GM21717 (cell line): Measurements from ENCODE around the gene PEX13.

ENCODE experiments used
- ATAC-seq: cut with Tn5 transposase; IDR thresholded peaks from one replicate; pipeline ENCODE4 v1.9.1; 2021; ENCODE audit warnings: mild to moderate bottlenecking, moderate library complexity; ENCODE audit not compliant: unreplicated experiment

The PEX13 gene

DNA sequence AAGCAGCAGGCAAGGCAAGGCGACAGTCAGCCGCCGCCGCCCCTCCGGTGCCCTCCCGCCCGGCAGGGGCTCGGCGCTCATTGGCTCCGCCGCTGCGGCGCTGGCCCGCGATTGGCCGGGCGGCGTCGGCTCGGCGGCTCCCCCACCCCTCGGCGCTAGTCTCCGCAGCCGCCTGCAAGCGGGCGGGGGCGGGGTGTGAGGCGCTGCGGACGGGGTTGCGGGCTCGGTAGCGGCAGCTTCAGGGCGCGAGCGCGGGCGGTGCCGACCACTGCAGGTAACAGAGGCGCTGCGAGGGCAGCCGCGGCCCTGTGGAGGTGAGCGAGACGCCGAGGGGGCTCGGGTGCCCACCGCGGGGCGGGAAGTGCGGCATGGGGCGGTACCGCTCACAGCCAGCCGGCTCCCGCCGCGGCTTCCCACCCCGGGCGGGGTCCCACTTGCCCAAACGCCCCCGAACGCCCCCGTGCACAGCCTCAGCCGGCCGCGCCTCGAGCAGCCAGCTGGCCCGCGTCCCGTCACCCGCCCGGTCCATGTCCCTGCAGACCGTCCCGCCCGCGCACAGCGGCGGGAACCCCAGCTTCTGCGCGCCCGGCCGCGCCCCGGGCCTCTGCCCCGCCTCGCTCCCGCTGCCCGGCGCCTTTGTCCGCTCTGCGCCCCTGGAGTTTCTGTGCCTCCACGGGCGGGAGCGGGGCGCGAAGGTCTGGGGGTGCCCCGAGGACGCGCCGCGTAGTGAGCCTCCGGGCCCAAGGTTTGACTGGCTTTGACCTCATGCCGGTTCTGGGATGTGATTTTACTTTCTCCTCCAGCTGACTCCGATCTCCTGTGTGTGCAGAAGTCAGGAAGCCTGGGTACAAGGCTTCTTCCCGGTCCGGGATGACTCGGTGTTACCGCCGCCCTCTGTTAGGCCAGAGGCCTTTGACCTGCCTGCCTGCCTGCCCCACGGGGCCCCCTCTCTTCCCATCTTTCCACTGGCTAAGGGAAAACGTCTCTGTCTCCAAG, 48.5 kb downstream of the PEX13 start, which contains the start of gene SANBR:
Gene SANBR, plus strand, starts transcription at position 158 of the 996 bp plus-strand sequence. CDS start 4,480 bp downstream, outside the sequence.
- ATAC-seq, result peak; percentile 94

DNA sequence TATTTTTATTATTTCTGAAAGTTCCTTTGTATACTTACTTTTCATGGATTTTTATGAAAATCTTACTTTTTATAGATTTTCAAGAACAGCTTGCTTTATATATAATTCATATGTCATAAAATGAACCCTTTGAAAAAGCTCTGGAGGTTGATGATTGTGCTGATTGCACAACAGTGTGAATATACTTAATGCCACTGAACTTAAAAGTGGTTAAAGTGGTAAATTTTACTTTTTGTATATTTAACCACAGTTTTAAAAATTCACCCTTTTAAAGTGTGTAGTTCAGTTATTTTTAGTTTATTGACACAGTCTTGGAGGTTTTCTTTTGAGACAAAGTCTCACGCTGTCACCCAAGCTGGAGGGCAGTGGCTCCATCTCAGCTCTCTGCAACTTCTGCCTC, 56.6 kb downstream of the PEX13 start:
- no peak for ATAC-seq

DNA sequence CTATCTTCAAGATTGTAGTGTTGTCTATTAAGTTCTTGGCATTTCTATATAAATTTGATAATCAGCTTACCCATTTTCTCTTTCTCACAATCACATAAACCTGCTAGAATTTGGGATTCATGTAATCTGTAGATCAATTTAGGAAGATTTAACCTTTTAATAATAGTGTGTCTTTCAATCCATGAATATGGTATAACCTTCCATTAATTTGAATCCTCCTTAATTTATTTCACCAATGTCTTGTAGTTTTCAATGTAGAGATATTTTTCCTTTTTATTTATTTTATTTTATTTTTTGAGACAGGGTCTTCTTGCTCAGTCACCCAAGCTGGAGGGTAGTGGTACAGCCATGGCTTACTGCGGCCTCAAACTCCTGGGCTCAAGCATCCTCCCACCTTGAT, 68.4 kb downstream of the PEX13 start:
- ATAC-seq, result no peak

DNA sequence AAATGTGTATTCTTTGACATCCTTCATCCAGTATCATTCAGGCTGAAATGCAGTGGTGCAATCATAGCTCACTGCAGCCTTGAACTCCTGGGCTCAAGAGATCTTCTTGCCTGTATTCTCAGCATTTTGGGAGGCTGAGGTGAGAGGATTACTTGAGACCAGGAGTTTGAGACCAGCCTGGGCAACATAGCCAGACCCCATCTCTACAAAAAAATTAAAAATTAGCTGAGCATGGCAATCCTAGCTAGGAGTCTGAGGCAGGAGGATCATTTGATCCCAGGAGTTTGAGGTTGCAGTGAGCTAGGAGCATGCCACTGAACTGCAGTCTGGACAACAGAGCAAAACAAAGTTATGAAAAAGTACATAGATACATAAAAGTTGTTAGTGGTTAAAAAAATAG, 72.3 kb downstream of the PEX13 start:
- ATAC-seq, result no peak

DNA sequence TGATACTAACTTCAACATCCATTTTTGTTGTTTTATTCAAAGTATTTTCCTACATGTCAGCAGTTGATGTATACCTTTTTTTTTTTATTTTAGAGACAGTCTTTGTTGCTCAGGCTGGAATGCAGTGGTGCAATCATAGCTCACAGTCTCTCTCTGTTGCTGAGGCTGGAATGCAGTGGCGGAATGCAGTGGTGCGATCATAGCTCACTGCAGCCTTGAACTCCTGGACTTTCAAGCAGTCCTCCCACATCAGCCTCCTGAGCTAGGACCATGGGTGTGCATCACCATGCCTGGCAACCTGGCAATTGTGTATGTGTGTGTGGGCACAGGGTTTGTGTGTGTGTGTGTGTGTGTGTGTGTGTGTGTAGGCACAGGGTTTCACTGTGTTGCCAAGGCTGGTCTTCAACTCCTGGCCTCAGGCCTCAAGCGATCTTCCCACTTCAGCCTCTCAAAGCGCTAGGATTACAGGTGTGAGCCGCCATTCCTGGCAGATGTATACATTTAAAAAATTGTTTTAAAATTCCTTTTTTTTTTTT, 72.9 kb downstream of the PEX13 start:
- no peak for ATAC-seq

DNA sequence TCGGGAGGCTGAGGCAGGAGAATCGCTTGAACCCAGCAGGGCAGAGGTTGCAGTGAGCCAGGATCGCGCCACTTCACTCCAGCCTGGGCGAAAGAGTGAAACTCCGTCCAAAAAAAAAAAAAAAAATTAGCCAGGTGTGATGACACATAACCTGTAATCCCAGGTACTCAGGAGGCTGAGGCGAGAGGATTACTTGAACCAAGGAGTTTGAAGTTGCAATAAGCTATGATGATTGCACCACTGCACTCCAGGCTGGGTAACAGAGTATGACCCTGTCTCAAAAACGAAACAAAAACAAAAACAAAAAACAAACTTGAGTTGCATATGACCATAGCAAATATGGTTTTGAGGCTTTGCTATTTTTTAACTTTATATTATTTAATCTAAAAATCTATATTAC, 74.0 kb downstream of the PEX13 start:
- ATAC-seq, result no peak

DNA sequence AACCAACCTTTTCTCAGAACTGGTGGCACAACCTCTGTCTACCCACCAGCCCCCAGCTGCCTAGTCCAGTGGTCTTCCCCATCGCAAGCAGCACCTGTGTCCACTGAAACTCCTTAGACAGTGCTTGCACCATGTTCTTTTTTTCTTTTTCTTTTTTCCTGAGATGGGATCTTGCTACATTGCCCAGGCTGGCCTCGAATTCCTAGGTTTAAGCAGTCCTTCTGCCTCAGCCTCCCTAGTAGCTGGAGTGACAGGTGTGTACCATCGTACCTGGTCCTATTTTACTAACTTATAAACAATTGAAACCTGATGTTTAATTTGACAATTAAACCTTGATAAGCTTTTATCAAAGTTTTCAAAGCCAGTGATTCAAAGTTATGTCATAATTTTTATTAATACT, 78.9 kb downstream of the PEX13 start:
- ATAC-seq, result no peak

DNA sequence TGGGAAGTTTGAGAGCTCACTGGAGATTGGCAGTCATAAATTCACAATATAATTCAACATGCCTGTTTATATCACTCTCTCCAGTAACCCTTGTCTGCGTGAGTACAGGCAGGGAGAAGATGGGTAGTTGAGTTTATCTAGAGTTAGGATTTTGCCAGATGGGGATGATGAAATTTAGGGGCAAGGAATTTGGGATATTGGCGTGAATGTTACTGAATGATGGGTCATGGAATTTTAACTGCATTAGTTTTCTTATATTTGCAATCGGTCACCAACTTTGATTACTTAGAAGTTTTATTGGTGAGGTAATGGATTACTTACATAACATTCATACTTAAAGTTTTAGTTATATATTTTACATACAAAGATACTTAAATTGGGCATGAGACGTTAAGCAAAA, 83.3 kb downstream of the PEX13 start:
- ATAC-seq, result no peak
